ENCODE data around the gene UNC80.

UNC80 gene

GRCh38 chr2:209771474-209772289, at the start of gene UNC80:
Gene UNC80 (plus strand): TSS chr2:209771832. CDS start chr2:209772073, 241 bp downstream.
- H3K4me3 ChIP-seq (ENCODE audit: low read depth, low read length) = no peak within 1 kb of the TSS
- no peak for DNase-seq (ENCODE audit: low read depth)

GRCh38 chr2:209726311-209726710, 45.3 kb upstream of the UNC80 start:
- H3K4me3 ChIP-seq (ENCODE audit: low read depth, low read length) = no peak overlapping the region
- TF ChIP-seq CTCF (IDR thresholded peaks at IDR 0.05; ENCODE audit: insufficient read depth, low read depth, low read length, missing control alignments) = no peak
- DNase-seq (ENCODE audit: low read depth) = no peak

More at GRCh38 chr2:209771474-209772289, at the start of gene UNC80:
- no peak for TF ChIP-seq CTCF (IDR thresholded peaks at IDR 0.05; ENCODE audit: insufficient read depth, low read depth, low read length, missing control alignments)

GRCh38 chr2:209727077-209727476, 44.6 kb upstream of the UNC80 start:
- no peak for TF ChIP-seq CTCF (IDR thresholded peaks at IDR 0.05; ENCODE audit: insufficient read depth, low read depth, low read length, missing control alignments)
- DNase-seq (ENCODE audit: low read depth) = no peak
- H3K4me3 ChIP-seq (ENCODE audit: low read depth, low read length) = no peak overlapping the region

GRCh38 chr2:209734805-209735204, 36.8 kb upstream of the UNC80 start:
- no peak for TF ChIP-seq CTCF (IDR thresholded peaks at IDR 0.05; ENCODE audit: insufficient read depth, low read depth, low read length, missing control alignments)
- no peak overlapping the region for H3K4me3 ChIP-seq (ENCODE audit: low read depth, low read length)
- no peak for DNase-seq (ENCODE audit: low read depth)

GRCh38 chr2:209741953-209742352, 29.7 kb upstream of the UNC80 start:
- no peak for TF ChIP-seq CTCF (IDR thresholded peaks at IDR 0.05; ENCODE audit: insufficient read depth, low read depth, low read length, missing control alignments)
- no peak overlapping the region for H3K4me3 ChIP-seq (ENCODE audit: low read depth, low read length)
- no peak for DNase-seq (ENCODE audit: low read depth)

GRCh38 chr2:209753020-209753419, 18.6 kb upstream of the UNC80 start:
- H3K4me3 ChIP-seq (ENCODE audit: low read depth, low read length) = no peak overlapping the region
- no peak for DNase-seq (ENCODE audit: low read depth)
- no peak for TF ChIP-seq CTCF (IDR thresholded peaks at IDR 0.05; ENCODE audit: insufficient read depth, low read depth, low read length, missing control alignments)

GRCh38 chr2:209757163-209757562, 14.5 kb upstream of the UNC80 start:
- no peak overlapping the region for H3K4me3 ChIP-seq (ENCODE audit: low read depth, low read length)
- no peak for TF ChIP-seq CTCF (IDR thresholded peaks at IDR 0.05; ENCODE audit: insufficient read depth, low read depth, low read length, missing control alignments)
- no peak for DNase-seq (ENCODE audit: low read depth)

All from GM12865 (cell line).